WTC11 (cell line): ENCODE measurements around the gene ZMYND15. TPM values are rescaled to one million over a fixed set of nuclear protein-coding genes. Genes with fewer than 3 reads are reported as not detected.
"Not testable (repeated sequence)": the region's sequence is repeated elsewhere in the genome, so short reads cannot be mapped to it uniquely, and the experiment has no call there.

Experiments used
- ATAC-seq: fragments of 200-7000 bp; cut with Tn5 transposase; 2 replicates; pipeline ENCODE4 v1.10.0; 2021; ENCODE audit warnings: mild to moderate bottlenecking, moderate library complexity
- CTCF ChIA-PET: fragments of 300-600 bp; sonication (Branson Sonifier 250); formaldehyde crosslinking; loops from one replicate; lab custom pipeline; 2021; ENCODE audit warnings: antibody characterized with exemption; lab: Charles Lee
- POLR2A ChIA-PET: fragments of 350-600 bp; sonication (Branson Sonifier 250); formaldehyde crosslinking; loops from one replicate; lab custom pipeline; 2021; ENCODE audit warnings: antibody characterized with exemption; lab: Charles Lee
- DNase-seq: peaks from one replicate; pipeline ENCODE4 v3.0.0; 2021; ENCODE audit warnings: low spot score
- H3K27ac Mint-ChIP-seq: 2 replicates; pipeline ENCODE4 v1.8.0; 2021; ENCODE audit warnings: mixed read lengths
- H3K27me3 Mint-ChIP-seq: 2 replicates; pipeline ENCODE4 v1.8.0; 2021; ENCODE audit warnings: low read depth, mild to moderate bottlenecking, moderate library complexity, mixed read lengths
- H3K36me3 Mint-ChIP-seq: 2 replicates; pipeline ENCODE4 v1.8.0; 2021; ENCODE audit warnings: mixed read lengths
- H3K4me1 Mint-ChIP-seq: 2 replicates; pipeline ENCODE4 v1.8.0; 2022; ENCODE audit warnings: mixed read lengths
- H3K4me3 Mint-ChIP-seq: 2 replicates; pipeline ENCODE4 v1.8.0; 2021; ENCODE audit warnings: mild to moderate bottlenecking, moderate library complexity, mixed read lengths
- H3K9me3 Mint-ChIP-seq: 2 replicates; pipeline ENCODE4 v1.8.0; 2021; ENCODE audit warnings: mixed read lengths
- CBFB ChIP-seq: sonication (generic); formaldehyde crosslinking; IDR thresholded peaks from 2 replicates; pipeline ENCODE4 v1.8.1; 2022; ENCODE audit warnings: mild to moderate bottlenecking, low read depth, missing genetic modification reagents
- CREB1 ChIP-seq: sonication (generic); formaldehyde crosslinking; IDR thresholded peaks from 2 replicates; pipeline ENCODE4 v1.8.0; 2023; ENCODE audit warnings: mild to moderate bottlenecking, missing genetic modification reagents
- HMGA2 ChIP-seq: fragments of 250-450 bp; sonication (Bioruptor Pico); IDR thresholded peaks from 2 replicates; pipeline ENCODE4 v1.4.0; 2021; ENCODE audit warnings: mild to moderate bottlenecking, moderate library complexity
- MYBL2 ChIP-seq: sonication (generic); formaldehyde crosslinking; IDR thresholded peaks from 2 replicates; pipeline ENCODE4 v1.8.1; 2023; ENCODE audit warnings: mild to moderate bottlenecking, moderate library complexity, missing genetic modification reagents
- NFE2L1 ChIP-seq: sonication (generic); formaldehyde crosslinking; IDR thresholded peaks from 2 replicates; pipeline ENCODE4 v1.8.1; 2023; ENCODE audit warnings: missing genetic modification reagents
- NR3C1 ChIP-seq: sonication (generic); formaldehyde crosslinking; conservative IDR thresholded peaks from 2 replicates; pipeline ENCODE4 v1.8.1; 2023; ENCODE audit warnings: low read depth, mild to moderate bottlenecking, missing genetic modification reagents
- PRRX2 ChIP-seq: fragments of 250-450 bp; sonication (Bioruptor Pico); IDR thresholded peaks from 2 replicates; pipeline ENCODE4 v1.8.0; 2021; ENCODE audit warnings: mild to moderate bottlenecking
- RELA ChIP-seq: sonication (generic); formaldehyde crosslinking; IDR thresholded peaks from 2 replicates; pipeline ENCODE4 v1.8.1; 2022; ENCODE audit warnings: missing genetic modification reagents, mild to moderate bottlenecking, borderline replicate concordance
- TP53 ChIP-seq: sonication (generic); formaldehyde crosslinking; IDR thresholded peaks from 2 replicates; pipeline ENCODE4 v1.8.1; 2023; ENCODE audit warnings: mild to moderate bottlenecking, missing genetic modification reagents
- ZNF138 ChIP-seq: sonication (generic); formaldehyde crosslinking; conservative IDR thresholded peaks from 2 replicates; pipeline ENCODE4 v1.8.1; 2022; ENCODE audit warnings: mild to moderate bottlenecking, moderate library complexity, missing genetic modification reagents
- ZNF416 ChIP-seq: fragments of 250-450 bp; sonication (Bioruptor Pico); IDR thresholded peaks from 2 replicates; pipeline ENCODE4 v1.9.0; 2021; ENCODE audit warnings: mild to moderate bottlenecking, inconsistent platforms
- ZNF423 ChIP-seq: fragments of 250-450 bp; sonication (Bioruptor Pico); IDR thresholded peaks from 2 replicates; pipeline ENCODE4 v2.1.2; 2022; ENCODE audit warnings: mild to moderate bottlenecking, moderate library complexity
- total RNA-seq: library from RNA; stranded (reverse); gene quantifications from 3 replicates; pipeline ENCODE4 v1.2.3, GENCODE V29; 2021
- TF ChIP-seq, protein P1 (sequence below): sonication (generic); formaldehyde crosslinking; IDR thresholded peaks from 2 replicates; pipeline ENCODE4 v1.8.1; 2023; ENCODE audit warnings: mild to moderate bottlenecking, missing genetic modification reagents
- TF ChIP-seq, protein P2 (sequence below): sonication (generic); formaldehyde crosslinking; conservative IDR thresholded peaks from 2 replicates; pipeline ENCODE4 v1.8.1; 2023; ENCODE audit warnings: mild to moderate bottlenecking, low read depth, missing genetic modification reagents, moderate library complexity
- TF ChIP-seq, protein P3 (sequence below): sonication (generic); formaldehyde crosslinking; IDR thresholded peaks from 2 replicates; pipeline ENCODE4 v1.8.0; 2023; ENCODE audit warnings: missing genetic modification reagents
- TF ChIP-seq, protein P4 (sequence below): sonication (generic); formaldehyde crosslinking; IDR thresholded peaks from 2 replicates; pipeline ENCODE4 v1.8.0; 2022; ENCODE audit warnings: mild to moderate bottlenecking, missing genetic modification reagents
- TF ChIP-seq, protein P5 (sequence below): fragments of 250-450 bp; sonication (Bioruptor Pico); IDR thresholded peaks from 2 replicates; pipeline ENCODE4 v2.1.2; 2022; ENCODE audit warnings: mild to moderate bottlenecking, moderate library complexity

Gene ZMYND15
- total RNA-seq, 1 experiment from 2014 or later = 0.63 TPM

DNA sequence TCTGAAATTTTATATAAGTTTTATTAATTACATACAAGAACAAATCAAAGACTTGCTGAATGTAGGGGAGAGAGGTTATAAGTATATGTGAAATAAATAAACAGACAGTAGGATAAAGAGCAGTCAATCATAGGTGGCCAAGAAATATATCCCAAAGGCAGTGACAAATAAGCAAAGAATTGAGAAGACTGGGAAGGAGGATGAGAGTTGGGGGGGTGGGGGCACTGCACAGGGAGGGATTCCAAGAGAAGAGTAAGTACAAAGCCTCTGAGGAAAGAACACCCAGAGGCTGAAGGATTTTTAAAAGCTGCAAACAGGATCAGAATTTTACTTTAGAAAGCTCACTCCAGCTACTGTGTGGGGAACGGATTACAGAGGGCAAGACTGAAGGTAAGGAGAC lies 38.5 kb upstream of the ZMYND15 start:
- TF ChIP-seq, protein P1, sequence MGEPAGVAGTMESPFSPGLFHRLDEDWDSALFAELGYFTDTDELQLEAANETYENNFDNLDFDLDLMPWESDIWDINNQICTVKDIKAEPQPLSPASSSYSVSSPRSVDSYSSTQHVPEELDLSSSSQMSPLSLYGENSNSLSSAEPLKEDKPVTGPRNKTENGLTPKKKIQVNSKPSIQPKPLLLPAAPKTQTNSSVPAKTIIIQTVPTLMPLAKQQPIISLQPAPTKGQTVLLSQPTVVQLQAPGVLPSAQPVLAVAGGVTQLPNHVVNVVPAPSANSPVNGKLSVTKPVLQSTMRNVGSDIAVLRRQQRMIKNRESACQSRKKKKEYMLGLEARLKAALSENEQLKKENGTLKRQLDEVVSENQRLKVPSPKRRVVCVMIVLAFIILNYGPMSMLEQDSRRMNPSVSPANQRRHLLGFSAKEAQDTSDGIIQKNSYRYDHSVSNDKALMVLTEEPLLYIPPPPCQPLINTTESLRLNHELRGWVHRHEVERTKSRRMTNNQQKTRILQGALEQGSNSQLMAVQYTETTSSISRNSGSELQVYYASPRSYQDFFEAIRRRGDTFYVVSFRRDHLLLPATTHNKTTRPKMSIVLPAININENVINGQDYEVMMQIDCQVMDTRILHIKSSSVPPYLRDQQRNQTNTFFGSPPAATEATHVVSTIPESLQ = no peak
- TF ChIP-seq ZNF416 (CRISPR knock-in tag) (no peak), ZNF138 (CRISPR knock-in tag) (no peak), RELA (CRISPR knock-in tag) (no peak), ZNF423 (CRISPR knock-in tag) (no peak)
- TF ChIP-seq, all 79 proteins: peak for 0
- ChIA-PET POLR2A (interaction anchor here (0.5 to 0.7 kb wide), 3 partner anchors 187 to 940 kb away, joined by 3 to 4 read pairs (median 3); no protein-coding TSS in a partner anchor), CTCF (interaction anchor here (0.6 to 1.0 kb wide), 4 partner anchors 89 to 354 kb away, joined by 3 to 6 read pairs (median 3); no protein-coding TSS in a partner anchor)
- ATAC-seq = no peak
- H3K9me3 Mint-ChIP-seq = no peaks in the 10 kb centered on the region
- peaks cover 39% of the 10 kb centered on the region for H3K4me1 Mint-ChIP-seq
- H3K36me3 Mint-ChIP-seq = peaks cover 20% of the 10 kb centered on the region
- H3K27ac Mint-ChIP-seq = peak overlapping the region; percentile 85; the same call in 1 of the 2 replicates
- no peaks in the 10 kb centered on the region for H3K27me3 Mint-ChIP-seq
- H3K4me3 Mint-ChIP-seq = no peak overlapping the region; the same call in 1 of the 2 replicates
- DNase-seq = no peak

DNA sequence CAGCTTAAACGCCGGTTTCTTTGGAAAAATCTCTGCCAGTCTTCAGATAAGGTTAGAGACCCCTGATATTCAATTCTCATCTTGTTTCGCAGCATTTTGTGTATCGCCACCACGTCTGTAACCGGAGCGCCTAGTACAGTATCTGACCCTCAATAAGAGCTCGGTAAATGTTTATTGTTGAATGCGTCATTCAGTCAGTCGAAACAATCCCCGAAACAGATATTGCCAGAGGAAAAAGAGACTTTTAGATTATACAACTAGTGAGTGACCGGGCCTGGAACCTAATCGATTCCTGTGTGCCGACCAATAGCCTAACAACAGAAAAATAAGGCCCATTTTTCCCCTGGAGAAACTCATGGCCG lies 36.3 kb upstream of the ZMYND15 start:
- peak overlapping the region; percentile 86 for H3K27ac Mint-ChIP-seq
- H3K36me3 Mint-ChIP-seq = no peaks in the 10 kb centered on the region
- ChIA-PET POLR2A (interaction anchor here (0.6 to 1.1 kb wide), 4 partner anchors 27 to 757 kb away, joined by 3 to 5 read pairs (median 4); no protein-coding TSS in a partner anchor), CTCF (interaction anchor here (0.9 to 1.3 kb wide), 2 partner anchors 28 to 179 kb away, joined by 3 read pairs; partner anchors contain the start of gene MED11)
- DNase-seq (no peak), ATAC-seq (no peak)
- peak overlapping the region; percentile 97 for H3K4me3 Mint-ChIP-seq
- TF ChIP-seq TP53 = no peak
- TF ChIP-seq, protein P2, sequence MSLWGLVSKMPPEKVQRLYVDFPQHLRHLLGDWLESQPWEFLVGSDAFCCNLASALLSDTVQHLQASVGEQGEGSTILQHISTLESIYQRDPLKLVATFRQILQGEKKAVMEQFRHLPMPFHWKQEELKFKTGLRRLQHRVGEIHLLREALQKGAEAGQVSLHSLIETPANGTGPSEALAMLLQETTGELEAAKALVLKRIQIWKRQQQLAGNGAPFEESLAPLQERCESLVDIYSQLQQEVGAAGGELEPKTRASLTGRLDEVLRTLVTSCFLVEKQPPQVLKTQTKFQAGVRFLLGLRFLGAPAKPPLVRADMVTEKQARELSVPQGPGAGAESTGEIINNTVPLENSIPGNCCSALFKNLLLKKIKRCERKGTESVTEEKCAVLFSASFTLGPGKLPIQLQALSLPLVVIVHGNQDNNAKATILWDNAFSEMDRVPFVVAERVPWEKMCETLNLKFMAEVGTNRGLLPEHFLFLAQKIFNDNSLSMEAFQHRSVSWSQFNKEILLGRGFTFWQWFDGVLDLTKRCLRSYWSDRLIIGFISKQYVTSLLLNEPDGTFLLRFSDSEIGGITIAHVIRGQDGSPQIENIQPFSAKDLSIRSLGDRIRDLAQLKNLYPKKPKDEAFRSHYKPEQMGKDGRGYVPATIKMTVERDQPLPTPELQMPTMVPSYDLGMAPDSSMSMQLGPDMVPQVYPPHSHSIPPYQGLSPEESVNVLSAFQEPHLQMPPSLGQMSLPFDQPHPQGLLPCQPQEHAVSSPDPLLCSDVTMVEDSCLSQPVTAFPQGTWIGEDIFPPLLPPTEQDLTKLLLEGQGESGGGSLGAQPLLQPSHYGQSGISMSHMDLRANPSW (CRISPR knock-in tag) = no peak
- no peak for TF ChIP-seq NR3C1 (CRISPR knock-in tag)
- no peak for TF ChIP-seq ZNF416 (CRISPR knock-in tag)
- TF ChIP-seq, protein P3, sequence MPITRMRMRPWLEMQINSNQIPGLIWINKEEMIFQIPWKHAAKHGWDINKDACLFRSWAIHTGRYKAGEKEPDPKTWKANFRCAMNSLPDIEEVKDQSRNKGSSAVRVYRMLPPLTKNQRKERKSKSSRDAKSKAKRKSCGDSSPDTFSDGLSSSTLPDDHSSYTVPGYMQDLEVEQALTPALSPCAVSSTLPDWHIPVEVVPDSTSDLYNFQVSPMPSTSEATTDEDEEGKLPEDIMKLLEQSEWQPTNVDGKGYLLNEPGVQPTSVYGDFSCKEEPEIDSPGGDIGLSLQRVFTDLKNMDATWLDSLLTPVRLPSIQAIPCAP = no peak
- TF ChIP-seq CREB1 (CRISPR knock-in tag) = no peak
- TF ChIP-seq MYBL2 = no peak
- TF ChIP-seq, protein P4, sequence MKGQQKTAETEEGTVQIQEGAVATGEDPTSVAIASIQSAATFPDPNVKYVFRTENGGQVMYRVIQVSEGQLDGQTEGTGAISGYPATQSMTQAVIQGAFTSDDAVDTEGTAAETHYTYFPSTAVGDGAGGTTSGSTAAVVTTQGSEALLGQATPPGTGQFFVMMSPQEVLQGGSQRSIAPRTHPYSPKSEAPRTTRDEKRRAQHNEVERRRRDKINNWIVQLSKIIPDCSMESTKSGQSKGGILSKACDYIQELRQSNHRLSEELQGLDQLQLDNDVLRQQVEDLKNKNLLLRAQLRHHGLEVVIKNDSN = no peak
- TF ChIP-seq CBFB (CRISPR knock-in tag) = no peak
- no peak for TF ChIP-seq PRRX2 (CRISPR knock-in tag)
- TF ChIP-seq, protein P5, sequence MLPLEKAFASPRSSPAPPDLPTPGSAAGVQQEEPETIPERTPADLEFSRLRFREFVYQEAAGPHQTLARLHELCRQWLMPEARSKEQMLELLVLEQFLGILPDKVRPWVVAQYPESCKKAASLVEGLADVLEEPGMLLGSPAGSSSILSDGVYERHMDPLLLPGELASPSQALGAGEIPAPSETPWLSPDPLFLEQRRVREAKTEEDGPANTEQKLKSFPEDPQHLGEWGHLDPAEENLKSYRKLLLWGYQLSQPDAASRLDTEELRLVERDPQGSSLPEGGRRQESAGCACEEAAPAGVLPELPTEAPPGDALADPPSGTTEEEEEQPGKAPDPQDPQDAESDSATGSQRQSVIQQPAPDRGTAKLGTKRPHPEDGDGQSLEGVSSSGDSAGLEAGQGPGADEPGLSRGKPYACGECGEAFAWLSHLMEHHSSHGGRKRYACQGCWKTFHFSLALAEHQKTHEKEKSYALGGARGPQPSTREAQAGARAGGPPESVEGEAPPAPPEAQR (CRISPR knock-in tag) = no peak
- peaks cover 1% of the 10 kb centered on the region for H3K27me3 Mint-ChIP-seq
- peaks cover 45% of the 10 kb centered on the region for H3K4me1 Mint-ChIP-seq
- H3K9me3 Mint-ChIP-seq = peaks cover 2% of the 10 kb centered on the region

DNA sequence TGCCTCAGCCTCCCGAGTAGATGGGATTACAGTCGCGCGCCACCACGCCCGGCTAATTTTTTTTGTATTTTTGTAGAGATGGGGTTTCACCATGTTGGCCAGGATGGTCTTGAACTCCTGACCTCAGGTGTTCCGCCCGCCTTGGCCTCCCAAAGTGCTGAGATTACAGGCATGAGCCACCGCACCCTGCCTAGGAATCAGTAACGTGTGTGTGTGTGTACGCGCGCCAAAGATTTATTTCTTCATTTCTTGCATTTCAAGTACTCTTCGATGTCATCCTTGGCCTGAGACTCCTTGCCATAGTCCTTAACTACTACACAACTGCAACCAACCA lies 35.1 kb upstream of the ZMYND15 start:
- Mint-ChIP-seq H3K27ac (peak overlapping the region; percentile 80), H3K4me3 (peak overlapping the region; percentile 97), H3K4me1 (peaks cover 45% of the 10 kb centered on the region)
- TF ChIP-seq HMGA2 (CRISPR knock-in tag) (0 out of 2 replicates have a peak, but pooled peaks have one; percentile 3), NFE2L1 (CRISPR knock-in tag) (0 out of 2 replicates have a peak, but pooled peaks have one; percentile 4)
- ATAC-seq, H3K9me3 Mint-ChIP-seq, H3K27me3 Mint-ChIP-seq, H3K36me3 Mint-ChIP-seq, DNase-seq: not testable (repeated sequence)
- POLR2A ChIA-PET = interaction anchor here (1.0 to 1.1 kb wide), 2 partner anchors 26 to 759 kb away, joined by 3 to 5 read pairs; partner anchors contain the start of gene MED11
- CTCF ChIA-PET = interaction anchor here (1.2 kb wide), 1 partner anchor 149 kb away, joined by 5 read pairs; the partner anchor contains the start of gene MYBBP1A
